Kasumi-1 (cell line): ENCODE measurements around the gene ZNF423.

ENCODE experiments used
- DNase-seq, 2 experiments: peaks; one replicate each; lab custom pipeline; 2025; lab: John Stamatoyannopoulos, UW

The ZNF423 gene

GRCh38 chr16:49664221-49665215, 191.4 kb downstream of the ZNF423 start:
- DNase-seq = no peak

- no peak for DNase-seq
Observed at GRCh38 chr16:49663081-49664065, 192.5 kb downstream of the ZNF423 start.

GRCh38 chr16:49662569-49662968, 193.3 kb downstream of the ZNF423 start:
- no peak for DNase-seq

- DNase-seq = no peak
Observed at GRCh38 chr16:49661465-49662187, 194.3 kb downstream of the ZNF423 start.

GRCh38 chr16:49660626-49661025, 195.3 kb downstream of the ZNF423 start:
- DNase-seq = no peak

GRCh38 chr16:49659356-49659755, 196.6 kb downstream of the ZNF423 start:
- no peak for DNase-seq

GRCh38 chr16:49658531-49658930, 197.4 kb downstream of the ZNF423 start:
- DNase-seq = no peak

GRCh38 chr16:49657736-49658465, 198.0 kb downstream of the ZNF423 start:
- DNase-seq = no peak

GRCh38 chr16:49654425-49654824, 201.5 kb downstream of the ZNF423 start:
- no peak for DNase-seq

- DNase-seq = no peak
Observed at GRCh38 chr16:49653577-49653976, 202.3 kb downstream of the ZNF423 start.

GRCh38 chr16:49653173-49653570, 202.7 kb downstream of the ZNF423 start:
- DNase-seq = no peak

GRCh38 chr16:49652456-49653172, 203.3 kb downstream of the ZNF423 start:
- DNase-seq = no peak

GRCh38 chr16:49651996-49652395, 203.9 kb downstream of the ZNF423 start:
- DNase-seq = no peak

GRCh38 chr16:49651226-49651625, 204.7 kb downstream of the ZNF423 start:
- no peak for DNase-seq

- no peak for DNase-seq
Observed at GRCh38 chr16:49650603-49651002, 205.3 kb downstream of the ZNF423 start.

- DNase-seq = no peak
Observed at GRCh38 chr16:49649013-49649765, 206.7 kb downstream of the ZNF423 start.

- DNase-seq = no peak
Observed at GRCh38 chr16:49647673-49648072, 208.2 kb downstream of the ZNF423 start.

GRCh38 chr16:49645263-49645662, 210.6 kb downstream of the ZNF423 start:
- no peak for DNase-seq

- no peak for DNase-seq
Observed at GRCh38 chr16:49644145-49644463, 211.8 kb downstream of the ZNF423 start.
